KMS-11 (cell line): ENCODE results near the gene PTPRK.

Experiments used
- H2AFZ ChIP-seq: fragments of 200-600 bp; sonication (generic); 2 replicates; pipeline ENCODE4 v1.6.1; 2016; ENCODE audit warnings: antibody characterized with exemption, mixed run types, low read depth
- H3K27ac ChIP-seq: fragments of 200-600 bp; sonication (generic); 2 replicates; pipeline ENCODE4 v1.6.1; 2016; ENCODE audit warnings: mild to moderate bottlenecking, mixed run types
- H3K27me3 ChIP-seq: fragments of 200-600 bp; sonication (generic); 2 replicates; pipeline ENCODE4 v1.6.1; 2017; ENCODE audit warnings: mild to moderate bottlenecking, low read depth, mixed run types, moderate library complexity; ENCODE audit not compliant: insufficient read depth
- H3K36me3 ChIP-seq: fragments of 200-600 bp; sonication (generic); 2 replicates; pipeline ENCODE4 v1.6.1; 2017; ENCODE audit warnings: mild to moderate bottlenecking, mixed run types; ENCODE audit not compliant: insufficient read depth
- H3K4me1 ChIP-seq: fragments of 200-600 bp; sonication (generic); 2 replicates; pipeline ENCODE4 v1.6.1; 2016; ENCODE audit warnings: mild to moderate bottlenecking, low read depth, mixed run types; ENCODE audit not compliant: poor library complexity, severe bottlenecking
- H3K4me2 ChIP-seq: fragments of 200-600 bp; sonication (generic); 2 replicates; pipeline ENCODE4 v1.7.0; 2016; ENCODE audit warnings: mild to moderate bottlenecking, mixed run types
- H3K4me3 ChIP-seq: fragments of 200-600 bp; sonication (generic); IDR thresholded peaks from 2 replicates; pipeline ENCODE4 v1.6.1; 2017; ENCODE audit warnings: low read depth, low read length, mixed read lengths; ENCODE audit not compliant: insufficient read depth
- H3K79me2 ChIP-seq: fragments of 200-600 bp; sonication (generic); 2 replicates; pipeline ENCODE4 v1.6.1; 2016; ENCODE audit warnings: low read depth, mixed run types; ENCODE audit not compliant: insufficient read depth
- H3K9ac ChIP-seq: fragments of 200-600 bp; sonication (generic); 2 replicates; pipeline ENCODE4 v1.6.1; 2016; ENCODE audit warnings: mild to moderate bottlenecking, mixed run types
- H4K20me1 ChIP-seq: fragments of 200-600 bp; sonication (generic); 2 replicates; pipeline ENCODE4 v1.6.1; 2016; ENCODE audit warnings: mild to moderate bottlenecking, mixed run types; ENCODE audit not compliant: insufficient read depth
- CTCF ChIP-seq: fragments of 200-600 bp; sonication (generic); conservative IDR thresholded peaks from 2 replicates; pipeline ENCODE4 v1.6.1; 2017; ENCODE audit warnings: low read depth, mild to moderate bottlenecking, antibody characterized with exemption, low read length, moderate library complexity, mixed read lengths

The PTPRK gene

GRCh38 chr6:128033156-128033555 is 487.2 kb downstream of the PTPRK start:
- no peak overlapping the region for H3K4me3 ChIP-seq
- no peak for TF ChIP-seq CTCF
- H2AFZ ChIP-seq = no peak overlapping the region
- H3K9ac ChIP-seq = no peak overlapping the region
- H4K20me1 ChIP-seq = no peaks in the 10 kb centered on the region
- no peak overlapping the region for H3K27ac ChIP-seq
- H3K27me3 ChIP-seq = no peaks in the 10 kb centered on the region
- peaks cover 12% of the 10 kb centered on the region for H3K4me1 ChIP-seq
- no peak overlapping the region for H3K4me2 ChIP-seq
- no peaks in the 10 kb centered on the region for H3K79me2 ChIP-seq
- H3K36me3 ChIP-seq = no peaks in the 10 kb centered on the region

GRCh38 chr6:128032042-128032441 is 488.4 kb downstream of the PTPRK start:
- no peaks in the 10 kb centered on the region for H4K20me1 ChIP-seq
- no peak overlapping the region for H3K9ac ChIP-seq
- TF ChIP-seq CTCF = no peak
- H3K27ac ChIP-seq = no peak overlapping the region
- no peaks in the 10 kb centered on the region for H3K36me3 ChIP-seq
- H3K4me1 ChIP-seq = peaks cover under 1% of the 10 kb centered on the region
- H3K4me3 ChIP-seq = no peak overlapping the region
- H2AFZ ChIP-seq = no peak overlapping the region
- no peak overlapping the region for H3K4me2 ChIP-seq
- no peaks in the 10 kb centered on the region for H3K27me3 ChIP-seq
- no peaks in the 10 kb centered on the region for H3K79me2 ChIP-seq

GRCh38 chr6:128029826-128030225 is 490.6 kb downstream of the PTPRK start:
- H2AFZ ChIP-seq = no peak overlapping the region
- TF ChIP-seq CTCF = no peak
- H3K4me1 ChIP-seq = no peaks in the 10 kb centered on the region
- no peak overlapping the region for H3K27ac ChIP-seq
- no peak overlapping the region for H3K4me2 ChIP-seq
- no peaks in the 10 kb centered on the region for H4K20me1 ChIP-seq
- H3K27me3 ChIP-seq = no peaks in the 10 kb centered on the region
- no peak overlapping the region for H3K4me3 ChIP-seq
- no peak overlapping the region for H3K9ac ChIP-seq
- H3K79me2 ChIP-seq = no peaks in the 10 kb centered on the region
- H3K36me3 ChIP-seq = no peaks in the 10 kb centered on the region

- H3K4me2 ChIP-seq = no peak overlapping the region
- no peaks in the 10 kb centered on the region for H3K4me1 ChIP-seq
- no peak overlapping the region for H3K27ac ChIP-seq
- no peaks in the 10 kb centered on the region for H4K20me1 ChIP-seq
- no peaks in the 10 kb centered on the region for H3K79me2 ChIP-seq
- no peaks in the 10 kb centered on the region for H3K36me3 ChIP-seq
- no peak overlapping the region for H3K9ac ChIP-seq
- TF ChIP-seq CTCF = no peak
- H2AFZ ChIP-seq = no peak overlapping the region
- H3K27me3 ChIP-seq = no peaks in the 10 kb centered on the region
- H3K4me3 ChIP-seq = no peak overlapping the region
Observed at GRCh38 chr6:128028183-128028582, 492.2 kb downstream of the PTPRK start.
